Neural progenitor cell (in vitro differentiated cells): ENCODE measurements around the gene GALNT2.

Experiments used
- CTCF ChIP-seq: fragments of 200-600 bp; sonication (generic); IDR thresholded peaks from 2 replicates; pipeline ENCODE4 v1.5.1; 2017; ENCODE audit warnings: antibody characterized with exemption, mild to moderate bottlenecking
- EZH2 ChIP-seq: fragments of 200-600 bp; sonication (generic); IDR thresholded peaks from 2 replicates; pipeline ENCODE4 v1.6.1; 2017; ENCODE audit warnings: antibody characterized with exemption, mild to moderate bottlenecking, moderate library complexity

- TF ChIP-seq CTCF, result no peak
- TF ChIP-seq EZH2, result no peak
These were observed 9.9 kb upstream of the GALNT2 start for GRCh38 chr1:230057100-230057499.
